Stomach (tissue), 9 donors: ENCODE measurements around the gene MMP28. TPM values are rescaled to one million over a fixed set of nuclear protein-coding genes. Genes with fewer than 3 reads are reported as not detected.

Source experiments
- DNase-seq, 2 donors: peaks; one replicate each; pipeline versions ENCODE4 v3.0.0 to v3.0.0-alpha.2; 2013 to 2019
- H3K27ac ChIP-seq, 5 donors: fragments of 200-600 bp in 4 of 5; sonication (generic) in 4 of 5; one replicate each; pipeline ENCODE4 v1.5.1; 2013 to 2019; ENCODE audit warnings: mild to moderate bottlenecking in 1 of 5, moderate library complexity in 1 of 5
- H3K27me3 ChIP-seq, 3 donors: fragments of 200-600 bp; sonication (generic); one replicate each; pipeline ENCODE4 v1.5.1; 2017 to 2019; ENCODE audit warnings: mixed run types in 1 of 3
- H3K36me3 ChIP-seq, 4 donors: fragments of 200-600 bp; sonication (generic); 1 replicate in 3 of 4; 2 replicates in 1 of 4; pipeline ENCODE4 v1.5.1; 2016 to 2019
- H3K4me1 ChIP-seq, 4 donors: fragments of 200-600 bp; sonication (generic); one replicate each; pipeline ENCODE4 v1.5.1; 2016 to 2019
- H3K4me3 ChIP-seq, 4 donors: fragments of 200-600 bp; sonication (generic) in 3 of 4; one replicate each; pipeline ENCODE4 v1.5.1; 2016 to 2019; ENCODE audit warnings: mild to moderate bottlenecking in 1 of 4
- H3K9me3 ChIP-seq, 4 donors: fragments of 200-600 bp; sonication (generic); one replicate each; pipeline ENCODE4 v1.5.1; 2016 to 2019
- CTCF ChIP-seq, 7 experiments: fragments of 450-650 bp in 4 of 7; fragments of 200-600 bp in 3 of 7; sonication (generic) in 3 of 7; IDR thresholded peaks; one replicate each; pipeline ENCODE4 v1.5.1; 2016 to 2019; ENCODE audit warnings: antibody characterized with exemption in 7 of 7, control low read depth in 2 of 7, mild to moderate bottlenecking in 1 of 7
- EP300 ChIP-seq: sonication (generic); formaldehyde crosslinking; IDR thresholded peaks from one replicate; pipeline ENCODE4 v1.6.1; 2017; ENCODE audit warnings: antibody characterized with exemption
- POLR2A ChIP-seq, 4 donors: fragments of 450-650 bp; IDR thresholded peaks; one replicate each; pipeline ENCODE4 v1.6.1; 2016; ENCODE audit warnings: antibody characterized with exemption in 4 of 4, control low read depth in 2 of 4, mild to moderate bottlenecking in 1 of 4, moderate library complexity in 1 of 4
- POLR2AphosphoS5 ChIP-seq, 3 donors: sonication (generic); formaldehyde crosslinking; IDR thresholded peaks; one replicate each; pipeline ENCODE4 v1.6.1; 2016; ENCODE audit warnings: antibody characterized with exemption in 3 of 3
- WGBS, 5 donors: extraction: QIAGEN DNeasy Blood & Tissue Kit in 3 of 5; methylation state at CpG; one replicate each; pipeline versions ENCODE4 v1.1.5 to v1.1.7; 2013 to 2018; 5-methylcytosine and 5-hydroxymethylcytosine counted together
- intact Hi-C: fragments of 100-400 bp; cut with DNase I; formaldehyde crosslinking; loops from one replicate; pipeline ENCODE4 v1.15.1; 2023; ENCODE audit warnings: low total_unique reads
- polyA plus RNA-seq, 3 donors: library from polyadenylated mRNA; stranded (reverse); fragments of 200-250 nt; gene quantifications; one replicate each; pipeline ENCODE4 v1.2.3, GENCODE V29; 2013
- total RNA-seq, 5 donors: library from RNA; depleted of rRNA; stranded (reverse); fragments of >200 nt; gene quantifications; one replicate each; pipeline versions ENCODE4 v1.1.0 to v1.2.3, GENCODE V29; 2014 to 2016
- donor health status: healthy with polysubstance abuse.
- donor health status: Bipolar disorder and iron deficiency.
- donor health status: healthy.

MMP28 gene
- total and polyA plus RNA-seq, 8 donors: 2.2 to 75.0 (median 19.6) TPM

GRCh38 chr17:35748341-35748841, 47.0 kb downstream of the MMP28 start:
- DNase-seq: peak in 1 of 2 donors; percentile 88
- 12 to 29% (median 17%) methylated on average over 1 to 4 of the region's 4 CpGs for WGBS, 5 donors
- Histone ChIP-seq H3K27ac (peak overlapping the region in 2 of 5 donors; percentile 5 to 13), H3K4me1 (peaks cover 6 to 39% (median 34%) of the 10 kb centered on the region in 4 donors), H3K36me3 (no peaks in the 10 kb centered on the region), H3K27me3 (peaks cover 7 to 91% (median 20%) of the 10 kb centered on the region in 3 donors), H3K9me3 (no peaks in the 10 kb centered on the region), H3K4me3 (no peak overlapping the region)
- intact Hi-C loops: no loop called here
- no peak for TF ChIP-seq CTCF (IDR thresholded peaks at IDR 0.05)
- no peak for TF ChIP-seq POLR2A (IDR thresholded peaks at IDR 0.05)
- TF ChIP-seq EP300: no peak
- TF ChIP-seq POLR2AphosphoS5 (IDR thresholded peaks at IDR 0.05): no peak

GRCh38 chr17:35747540-35748017, 47.9 kb downstream of the MMP28 start:
- Histone ChIP-seq H3K4me1 (peaks cover 6 to 33% (median 27%) of the 10 kb centered on the region in 4 donors), H3K27ac (no peak overlapping the region), H3K27me3 (peaks cover 7 to 95% (median 28%) of the 10 kb centered on the region in 3 donors), H3K4me3 (no peak overlapping the region), H3K9me3 (no peaks in the 10 kb centered on the region), H3K36me3 (no peaks in the 10 kb centered on the region)
- TF ChIP-seq POLR2A (IDR thresholded peaks at IDR 0.05) (no peak), CTCF (IDR thresholded peaks at IDR 0.05) (peak in 5 of 7 experiments; percentile 78 to 96 (median 91)), EP300 (no peak), POLR2AphosphoS5 (IDR thresholded peaks at IDR 0.05) (peak in 1 of 3 donors; percentile 49)
- DNase-seq: peak; percentile 85 to 92
- 10 to 30% (median 26%) methylated on average over 7 to 12 of the region's 12 CpGs for WGBS, 5 donors
- intact Hi-C loops: no loop called here

- H3K4me3 ChIP-seq: no peak overlapping the region
- TF ChIP-seq POLR2AphosphoS5 (IDR thresholded peaks at IDR 0.05): no peak
- TF ChIP-seq POLR2A (IDR thresholded peaks at IDR 0.05): no peak
- TF ChIP-seq CTCF (IDR thresholded peaks at IDR 0.05): no peak
- TF ChIP-seq EP300: no peak
- no peaks in the 10 kb centered on the region for H3K9me3 ChIP-seq
- intact Hi-C loops: no loop called here
- no peaks in the 10 kb centered on the region for H3K36me3 ChIP-seq
- 80 to 89% (median 84%) methylated on average over 6 to 15 of the region's 15 CpGs for WGBS, 5 donors
- DNase-seq: no peak
- no peak overlapping the region for H3K27ac ChIP-seq
- H3K27me3 ChIP-seq: peaks cover 11 to 97% (median 46%) of the 10 kb centered on the region in 3 donors
- H3K4me1 ChIP-seq: peaks cover 11 to 38% (median 31%) of the 10 kb centered on the region in 4 donors
Measured at GRCh38 chr17:35745749-35746320, 49.6 kb downstream of the MMP28 start.

- H3K4me3 ChIP-seq: no peak overlapping the region
- H3K9me3 ChIP-seq: no peaks in the 10 kb centered on the region
- DNase-seq: no peak
- peaks cover 10 to 37% (median 30%) of the 10 kb centered on the region in 4 donors for H3K4me1 ChIP-seq
- H3K27me3 ChIP-seq: peaks cover 11 to 97% (median 45%) of the 10 kb centered on the region in 3 donors
- no peak overlapping the region for H3K27ac ChIP-seq
- intact Hi-C loops: no loop called here
- 83 to 90% (median 87%) methylated on average over 3 to 7 of the region's 7 CpGs for WGBS, 5 donors
- H3K36me3 ChIP-seq: no peaks in the 10 kb centered on the region
- TF ChIP-seq CTCF (IDR thresholded peaks at IDR 0.05) (no peak), POLR2AphosphoS5 (IDR thresholded peaks at IDR 0.05) (no peak)
Measured at GRCh38 chr17:35745246-35745645, 50.2 kb downstream of the MMP28 start.
